ENCODE data around the gene GPAM. TPM values are rescaled to one million over a fixed set of nuclear protein-coding genes. Genes with fewer than 3 reads are reported as not detected.

GPAM gene
- total and polyA plus RNA-seq, 2 of the 8 experiments (the other 6 are each of a cell fraction or from before 2014, with no cell fraction given): 5.5 to 15.5 TPM

DNA sequence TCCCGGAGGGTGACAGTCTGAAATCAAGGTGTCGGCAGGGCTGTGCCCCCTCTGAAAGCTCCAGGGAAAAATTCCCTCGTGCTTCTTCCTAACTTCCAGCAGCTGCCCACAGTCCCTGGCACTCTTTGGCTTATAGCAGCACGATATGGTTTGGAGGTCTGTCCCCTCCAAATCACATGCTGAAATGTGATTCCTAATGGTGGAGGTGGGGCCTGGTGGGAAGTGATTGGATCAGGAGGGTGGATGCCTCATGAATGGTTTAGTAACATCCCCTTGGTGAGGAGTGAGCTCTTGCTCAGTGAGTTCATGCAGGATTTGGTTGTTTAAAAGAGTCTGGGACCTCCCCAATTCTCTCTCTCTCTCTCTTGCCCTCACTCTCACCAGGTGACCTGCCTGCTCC, 51.1 kb downstream of the GPAM start:
- Histone ChIP-seq H3K4ac (replicated peaks; ENCODE audit: insufficient read length, low read depth, low read length) (no peak overlapping the region), H3K9me3 (ENCODE audit: insufficient read depth in 2 of 2, low read depth in 1 of 2, low read length in 1 of 2) (no peaks in the 10 kb centered on the region), H3K79me1 (ENCODE audit: low read depth, low read length) (no peaks in the 10 kb centered on the region; the same call in 1 of the 2 replicates), H3K14ac (ENCODE audit: insufficient read length) (no peak overlapping the region), H3K27me3 (replicated peaks in 1 of 4; ENCODE audit: control insufficient read depth in 3 of 4, extremely low read depth in 1 of 4, insufficient read depth in 3 of 4, low read length in 3 of 4) (no peaks in the 10 kb centered on the region), H2BK5ac (ENCODE audit: low read depth, low read length) (no peak overlapping the region), H2AFZ (ENCODE audit: low read length) (no peak overlapping the region; the same call in 1 of the 2 replicates), H2BK12ac (ENCODE audit: low read depth, low read length) (no peak overlapping the region), H3K4me3 (ENCODE audit: extremely low read depth in 1 of 4, insufficient read depth in 2 of 4, low read depth in 3 of 4, low read length in 4 of 4) (no peak overlapping the region), H2BK15ac (ENCODE audit: low read length) (no peak overlapping the region), H4K91ac (replicated peaks; ENCODE audit: insufficient read length, low read length) (no peak overlapping the region), H4K20me1 (replicated peaks in 1 of 2; ENCODE audit: control insufficient read depth in 1 of 2, insufficient read depth in 2 of 2, low read length in 2 of 2) (no peaks in the 10 kb centered on the region), H3K56ac (replicated peaks; ENCODE audit: insufficient read length, low read depth, low read length) (no peak overlapping the region), H3K23me2 (ENCODE audit: low read depth, low read length) (no peaks in the 10 kb centered on the region), H2BK20ac (ENCODE audit: low read length) (no peak overlapping the region), H3K23ac (ENCODE audit: insufficient read length) (no peak overlapping the region), H2BK120ac (replicated peaks; ENCODE audit: low read depth, low read length) (no peak overlapping the region), H3K4me1 (replicated peaks in 1 of 4; ENCODE audit: control insufficient read depth in 3 of 4, insufficient read depth in 4 of 4, low read length in 3 of 4) (no peaks in the 10 kb centered on the region; a peak in 4 of 7 replicates), H3K18ac (ENCODE audit: extremely low read depth, low read length) (no peak overlapping the region), H3K79me2 (ENCODE audit: control insufficient read depth in 1 of 2, insufficient read depth in 2 of 2, low read length in 2 of 2) (no peaks in the 10 kb centered on the region), H3K27ac (ENCODE audit: low read depth, low read length) (no peak overlapping the region), H4K5ac (ENCODE audit: insufficient read length, low read depth, low read length) (no peak overlapping the region), H2AK5ac (ENCODE audit: low read depth, low read length) (no peak overlapping the region), H3K4me2 (ENCODE audit: insufficient read depth in 1 of 2, low read depth in 2 of 2, low read length in 2 of 2) (no peak overlapping the region), H3K36me3 (ENCODE audit: control insufficient read depth in 2 of 4, insufficient read depth in 4 of 4, low read length in 3 of 4) (no peaks in the 10 kb centered on the region), H4K8ac (ENCODE audit: extremely low read depth, insufficient read depth, low read length) (no peak overlapping the region), H3K9ac (replicated peaks in 1 of 4; ENCODE audit: extremely low read depth in 1 of 4, low read depth in 3 of 4, low read length in 3 of 4) (no peak overlapping the region)
- ChIA-PET CTCF (ENCODE audit: partially characterized antibody) (interaction anchor here (1.8 kb wide), 1 partner anchor 13 kb away, joined by 8 read pairs; no protein-coding TSS in a partner anchor), POLR2A (ENCODE audit: partially characterized antibody) (no interaction called here)
- 79% methylated on average over 4 of the region's 4 CpGs; no CpG with 5 or more reads in 1 of the 2 experiments for WGBS, 2 experiments (ENCODE audit: extremely low coverage in 1 of 2, insufficient coverage in 1 of 2, insufficient read length in 1 of 2, insufficient replicate concordance in 2 of 2, low coverage in 1 of 2, low lambda C conversion rate in 2 of 2, missing lambda C conversion rate in 1 of 2)
- DNase-seq (ENCODE audit: low read depth in 1 of 2, low spot score in 2 of 2): no peak
- FAIRE-seq: no peak
- no peak for TF ChIP-seq JUN (IDR thresholded peaks at IDR 0.05; ENCODE audit: low read depth, low read length)

Data from H1 (cell line).